ENCODE results near the gene GBE1. TPM values are rescaled to one million over a fixed set of nuclear protein-coding genes. Genes with fewer than 3 reads are reported as not detected.
A peak's percentile ranks its signal among the peaks of the same experiment; 100 is the strongest.

Gene GBE1
- polyA plus RNA-seq, 1 donor (not counting 4 experiments of a cell fraction or from before 2014, with no cell fraction given) = 30.2 TPM

GRCh38 chr3:81643721-81644120 is 117.7 kb downstream of the GBE1 start:
- dilution Hi-C loops (cut with MboI; ENCODE audit: extremely low pct_ligation_motif_present, low sequenced_read_pairs) = no loop called here
- Histone ChIP-seq H4K20me1 (ENCODE audit: control insufficient read depth, extremely low read depth, insufficient read depth, low read length) (no peaks in the 10 kb centered on the region), H3K4me3 (ENCODE audit: control insufficient read depth in 2 of 3, extremely low read depth in 1 of 3, insufficient read depth in 2 of 3, low read depth in 1 of 3, low read length in 3 of 3) (no peak overlapping the region), H3K9me3 (ENCODE audit: control insufficient read depth, low read depth, low read length) (no peaks in the 10 kb centered on the region), H3K27me3 (ENCODE audit: control insufficient read depth, extremely low read depth, insufficient read depth, low read length) (no peaks in the 10 kb centered on the region), H3K36me3 (ENCODE audit: control insufficient read depth in 2 of 2, extremely low read depth in 1 of 2, insufficient read depth in 2 of 2, low read length in 2 of 2) (peaks cover 0 to 1% of the 10 kb centered on the region in 2 experiments), H2AFZ (ENCODE audit: control insufficient read depth, low read length) (no peak overlapping the region), H3K9me1 (ENCODE audit: control insufficient read depth, extremely low read depth, insufficient read depth, low read length) (no peaks in the 10 kb centered on the region), H3K4me1 (ENCODE audit: control insufficient read depth, extremely low read depth, insufficient read depth, low read length) (no peaks in the 10 kb centered on the region), H3K9ac (ENCODE audit: control insufficient read depth, extremely low read depth, insufficient read depth, low read length) (no peak overlapping the region), H3K27ac (ENCODE audit: control insufficient read depth, insufficient read depth, low read length) (no peak overlapping the region), H3K79me2 (ENCODE audit: control insufficient read depth, insufficient read depth, low read length) (no peaks in the 10 kb centered on the region), H3K4me2 (ENCODE audit: control insufficient read depth, extremely low read depth, insufficient read depth, low read depth, low read length) (no peak overlapping the region)
- TF ChIP-seq EZH2 (IDR thresholded peaks at IDR 0.05; ENCODE audit: low read length) (no peak), CTCF (optimal IDR thresholded peaks at IDR 0.05 in 1 of 3, IDR thresholded peaks at IDR 0.05 in 1 of 3, conservative IDR thresholded peaks at IDR 0.05 in 1 of 3; ENCODE audit: extremely low read depth in 1 of 3, insufficient read depth in 2 of 3, low read length in 3 of 3) (peak; percentile 31 to 67 (median 40))
- DNase-seq (ENCODE audit: low read depth, low spot score) (no peak), FAIRE-seq (no peak)

GRCh38 chr3:81638480-81638879 is 123.0 kb downstream of the GBE1 start:
- FAIRE-seq (no peak), DNase-seq (ENCODE audit: low read depth, low spot score) (no peak)
- Histone ChIP-seq H3K4me1 (ENCODE audit: control insufficient read depth, extremely low read depth, insufficient read depth, low read length) (no peaks in the 10 kb centered on the region), H3K9me3 (ENCODE audit: control insufficient read depth, low read depth, low read length) (no peaks in the 10 kb centered on the region), H3K27ac (ENCODE audit: control insufficient read depth, insufficient read depth, low read length) (no peak overlapping the region), H3K36me3 (ENCODE audit: control insufficient read depth in 2 of 2, extremely low read depth in 1 of 2, insufficient read depth in 2 of 2, low read length in 2 of 2) (peaks cover 0 to 1% of the 10 kb centered on the region in 2 experiments), H4K20me1 (ENCODE audit: control insufficient read depth, extremely low read depth, insufficient read depth, low read length) (no peaks in the 10 kb centered on the region), H2AFZ (ENCODE audit: control insufficient read depth, low read length) (no peak overlapping the region), H3K4me3 (ENCODE audit: control insufficient read depth in 2 of 3, extremely low read depth in 1 of 3, insufficient read depth in 2 of 3, low read depth in 1 of 3, low read length in 3 of 3) (no peak overlapping the region), H3K4me2 (ENCODE audit: control insufficient read depth, extremely low read depth, insufficient read depth, low read depth, low read length) (no peak overlapping the region), H3K9ac (ENCODE audit: control insufficient read depth, extremely low read depth, insufficient read depth, low read length) (no peak overlapping the region), H3K9me1 (ENCODE audit: control insufficient read depth, extremely low read depth, insufficient read depth, low read length) (no peaks in the 10 kb centered on the region), H3K27me3 (ENCODE audit: control insufficient read depth, extremely low read depth, insufficient read depth, low read length) (no peaks in the 10 kb centered on the region), H3K79me2 (ENCODE audit: control insufficient read depth, insufficient read depth, low read length) (no peaks in the 10 kb centered on the region)
- dilution Hi-C loops (cut with MboI; ENCODE audit: extremely low pct_ligation_motif_present, low sequenced_read_pairs) = no loop called here
- no peak for TF ChIP-seq CTCF (optimal IDR thresholded peaks at IDR 0.05 in 1 of 3, IDR thresholded peaks at IDR 0.05 in 1 of 3, conservative IDR thresholded peaks at IDR 0.05 in 1 of 3; ENCODE audit: extremely low read depth in 1 of 3, insufficient read depth in 2 of 3, low read length in 3 of 3)

All from keratinocyte (primary cell).